Left ventricle myocardium superior (tissue), 1 donor: ENCODE results near the gene UBD. TPM values are rescaled to one million over a fixed set of nuclear protein-coding genes. Genes with fewer than 3 reads are reported as not detected.

Source experiments
- ATAC-seq: fragments of 200-7000 bp; cut with Tn5 transposase; one replicate; pipeline ENCODE4 v1.9.1; 2020; ENCODE audit warnings: mild to moderate bottlenecking, moderate library complexity
- DNase-seq: peaks from one replicate; pipeline ENCODE4 v3.0.0-alpha.2; 2020
- intact Hi-C: fragments of 100-400 bp; cut with micrococcal nuclease; formaldehyde crosslinking; loops from one replicate; pipeline ENCODE4 v1.11.0; 2022
- long read RNA-seq: library from polyadenylated mRNA; unstranded; transcript quantifications from one replicate; pipeline ENCODE4 v2.0.0, GENCODE V29; 2021
- total RNA-seq: library from RNA; stranded (reverse); fragmentation: NEBNext Ultra II Directional; extraction: Animal tissue kit (Norgen Biotek cat#: 25700); gene quantifications from one replicate; pipeline ENCODE4 v1.2.1, GENCODE V29; 2021
- donor health status: DM: no; HTN: yes; CAD: no; lungs with severe emphysema.

Gene UBD
- total RNA-seq = not detected
- long read RNA-seq = 0 reads

GRCh38 chr6:29559524-29560287 is at the start of gene UBD:
TSS of gene UBD (minus strand) at chr6:29559732. CDS start at chr6:29559701, 31 bp downstream.
- no peak for DNase-seq
- ATAC-seq = no peak
- intact Hi-C loops = no loop called here

GRCh38 chr6:29608131-29608530 is 48.6 kb upstream of the UBD start:
- intact Hi-C loops = no loop called here
- DNase-seq (no peak), ATAC-seq (no peak)

GRCh38 chr6:29603930-29604329 is 44.4 kb upstream of the UBD start:
- ATAC-seq (no peak), DNase-seq (no peak)
- intact Hi-C loops = no loop called here

GRCh38 chr6:29603456-29603855 is 43.9 kb upstream of the UBD start:
- intact Hi-C loops = no loop called here
- no peak for DNase-seq
- no peak for ATAC-seq

GRCh38 chr6:29602564-29603361 is 43.2 kb upstream of the UBD start:
- ATAC-seq = no peak
- DNase-seq = no peak
- intact Hi-C loops = no loop called here

GRCh38 chr6:29598172-29598747 is 38.7 kb upstream of the UBD start:
- no peak for DNase-seq
- intact Hi-C loops = no loop called here
- no peak for ATAC-seq

- DNase-seq = no peak
- intact Hi-C loops = no loop called here
- ATAC-seq = no peak
Measured at GRCh38 chr6:29597184-29597583, 37.7 kb upstream of the UBD start.

GRCh38 chr6:29596381-29596900 is 36.9 kb upstream of the UBD start:
- ATAC-seq = no peak
- intact Hi-C loops = no loop called here

GRCh38 chr6:29593199-29593855 is 33.8 kb upstream of the UBD start:
- intact Hi-C loops = no loop called here
- ATAC-seq = no peak
- no peak for DNase-seq

More at GRCh38 chr6:29596381-29596900, 36.9 kb upstream of the UBD start:
- no peak for DNase-seq

GRCh38 chr6:29591677-29592076 is 32.1 kb upstream of the UBD start:
- intact Hi-C loops = no loop called here
- no peak for DNase-seq

GRCh38 chr6:29590218-29590808 is 30.8 kb upstream of the UBD start:
- ATAC-seq (no peak), DNase-seq (no peak)
- intact Hi-C loops = no loop called here

More at GRCh38 chr6:29591677-29592076, 32.1 kb upstream of the UBD start:
- no peak for ATAC-seq

GRCh38 chr6:29589423-29590048 is 30.0 kb upstream of the UBD start:
- intact Hi-C loops = loop anchor here (10.0 kb wide), 1 partner anchor 905 kb away; no protein-coding TSS in a partner anchor

GRCh38 chr6:29584821-29585220 is 25.3 kb upstream of the UBD start, which contains the start of gene OR2H2:
TSS of gene OR2H2 (plus strand) at chr6:29585121. CDS start at chr6:29587945, 2,824 bp downstream.
- intact Hi-C loops = loop anchor here (10.0 kb wide), 1 partner anchor 900 kb away; no protein-coding TSS in a partner anchor
- no peak for ATAC-seq
- no peak for DNase-seq

More at GRCh38 chr6:29589423-29590048, 30.0 kb upstream of the UBD start:
- ATAC-seq (peak; percentile 57), DNase-seq (no peak)

- ATAC-seq (no peak), DNase-seq (no peak)
- intact Hi-C loops = no loop called here
Measured at GRCh38 chr6:29577544-29577943, 18.0 kb upstream of the UBD start.

- no peak for ATAC-seq
- DNase-seq = no peak
- intact Hi-C loops = no loop called here
Measured at GRCh38 chr6:29576056-29576455, 16.5 kb upstream of the UBD start.

GRCh38 chr6:29567991-29568390 is 8.5 kb upstream of the UBD start:
- ATAC-seq (no peak), DNase-seq (no peak)
- intact Hi-C loops = no loop called here

GRCh38 chr6:29567541-29567940 is 8.0 kb upstream of the UBD start:
- DNase-seq = no peak
- intact Hi-C loops = no loop called here
- ATAC-seq = no peak

- DNase-seq (no peak), ATAC-seq (no peak)
- intact Hi-C loops = no loop called here
Measured at GRCh38 chr6:29566856-29567255, 7.3 kb upstream of the UBD start.
